GM18519 (cell line): Measurements from ENCODE around the gene CCDC57.
"Not testable (repeated sequence)": the region's sequence is repeated elsewhere in the genome, so short reads cannot be mapped to it uniquely, and the experiment has no call there.

Experiments used
- ATAC-seq: cut with Tn5 transposase; IDR thresholded peaks from one replicate; pipeline ENCODE4 v1.9.1; 2021; ENCODE audit warnings: mild to moderate bottlenecking, moderate library complexity; ENCODE audit not compliant: unreplicated experiment, low FRiP score

The CCDC57 gene

GRCh38 chr17:82225368-82226029 is 12.9 kb upstream of the CCDC57 start:
- ATAC-seq = no peak

- no peak for ATAC-seq
These were observed 12.0 kb upstream of the CCDC57 start for GRCh38 chr17:82224666-82225065.

DNA sequence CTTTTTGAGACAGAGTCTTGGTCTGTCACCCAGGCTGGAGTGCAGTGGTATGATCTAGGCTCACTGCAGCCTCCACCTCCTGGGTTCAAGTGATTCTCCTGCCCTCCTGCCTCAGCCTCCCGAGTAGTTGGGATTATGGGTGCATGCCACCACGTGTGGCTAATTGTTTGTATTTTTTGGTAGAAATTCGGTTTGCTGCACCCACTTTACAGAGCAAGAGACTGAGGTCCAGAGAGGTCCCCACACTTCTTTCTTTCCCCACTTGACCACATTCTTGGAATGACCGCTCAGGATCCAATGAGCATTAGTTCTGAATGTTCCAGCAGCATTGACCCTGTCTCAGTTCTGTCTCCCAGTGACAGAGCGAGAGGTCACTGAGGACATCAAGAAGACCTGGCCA is 10.9 kb upstream of the CCDC57 start:
- ATAC-seq = no peak

GRCh38 chr17:82222816-82223215 is 10.2 kb upstream of the CCDC57 start:
- ATAC-seq = no peak

DNA sequence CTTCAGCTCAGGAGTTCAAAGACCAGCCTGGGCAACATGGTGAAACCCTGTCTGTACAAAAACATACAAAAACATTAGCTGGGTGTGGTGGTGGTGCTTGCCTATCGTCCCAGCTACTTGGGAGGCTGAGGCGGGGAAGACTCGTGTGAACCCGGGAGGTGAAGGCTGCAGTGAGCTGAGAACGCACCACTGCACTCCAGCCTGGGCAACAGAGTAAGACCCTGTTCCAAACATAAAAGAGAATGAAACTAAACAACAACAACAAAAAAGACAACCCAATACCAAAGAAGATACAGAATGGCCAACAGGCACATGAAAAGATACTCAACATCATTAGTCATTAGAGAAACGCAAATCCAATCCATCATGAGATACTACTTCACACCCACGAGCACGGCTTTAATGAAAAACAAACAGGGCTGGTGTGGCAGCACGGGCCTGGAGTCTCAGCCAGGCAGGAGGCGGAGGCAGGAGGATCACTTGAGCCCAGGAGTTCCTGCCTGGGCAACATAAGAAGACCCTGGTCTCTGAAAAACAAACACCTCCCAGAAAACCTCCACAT is 8.8 kb upstream of the CCDC57 start:
- no peak for ATAC-seq

- no peak for ATAC-seq
These were observed 7.4 kb upstream of the CCDC57 start for GRCh38 chr17:82219753-82220709.

DNA sequence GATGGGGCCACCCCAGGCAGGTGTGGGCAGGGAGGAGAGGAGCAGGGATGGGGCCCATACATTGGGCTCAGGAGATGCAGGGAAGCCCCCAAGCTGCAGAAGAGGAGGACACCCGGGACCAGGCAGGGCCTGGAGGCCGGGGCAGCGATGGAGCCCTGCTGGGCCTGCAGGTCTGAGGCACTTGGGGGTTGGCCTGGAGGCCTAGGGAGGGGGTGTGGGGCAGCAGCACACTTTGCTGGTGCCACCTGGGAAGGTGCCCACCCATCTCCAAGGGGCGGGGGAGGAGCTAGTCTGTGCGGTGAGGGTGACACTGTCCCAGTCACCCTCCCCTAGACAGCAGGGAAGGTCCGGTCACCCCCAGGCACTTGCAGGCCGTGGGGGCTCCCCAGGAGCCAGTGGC is 6.4 kb upstream of the CCDC57 start:
- no peak for ATAC-seq

- no peak for ATAC-seq
These were observed 5.9 kb upstream of the CCDC57 start for GRCh38 chr17:82218349-82219075.

DNA sequence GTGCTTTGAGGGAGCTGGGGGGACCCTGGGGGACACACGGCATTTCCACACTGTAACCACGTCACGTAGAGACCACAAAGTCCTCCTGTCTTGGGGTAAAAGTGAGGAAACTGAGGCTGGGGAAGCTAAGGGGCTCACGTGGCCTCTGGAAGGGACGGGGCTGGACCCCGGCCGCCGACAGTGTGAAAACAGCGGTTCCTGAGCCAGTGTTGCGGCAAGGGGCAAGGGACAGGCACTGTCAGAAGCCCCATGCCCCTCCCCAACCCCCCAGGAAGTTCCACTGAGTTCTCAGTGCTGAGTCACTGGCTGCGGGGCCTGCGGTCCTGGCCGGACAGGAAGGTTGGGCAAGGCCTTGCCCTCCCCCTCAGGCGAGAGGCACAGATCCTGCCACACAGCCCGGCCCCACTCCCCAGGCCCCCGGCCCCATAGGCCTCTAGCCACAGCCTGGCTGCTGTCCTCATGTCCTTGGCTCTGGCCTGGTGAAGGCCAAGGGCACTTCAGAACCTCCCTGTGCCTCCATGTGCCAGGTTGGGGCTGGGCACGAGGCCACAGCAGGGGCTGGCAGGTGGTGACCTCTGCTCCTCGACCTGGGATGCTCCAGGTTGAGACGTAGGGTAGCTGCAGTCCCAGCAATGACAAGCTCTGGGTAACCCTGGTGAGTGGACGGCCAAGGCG is 5.0 kb upstream of the CCDC57 start:
- no peak for ATAC-seq

- no peak for ATAC-seq
These were observed 4.5 kb upstream of the CCDC57 start for GRCh38 chr17:82217120-82217529.

DNA sequence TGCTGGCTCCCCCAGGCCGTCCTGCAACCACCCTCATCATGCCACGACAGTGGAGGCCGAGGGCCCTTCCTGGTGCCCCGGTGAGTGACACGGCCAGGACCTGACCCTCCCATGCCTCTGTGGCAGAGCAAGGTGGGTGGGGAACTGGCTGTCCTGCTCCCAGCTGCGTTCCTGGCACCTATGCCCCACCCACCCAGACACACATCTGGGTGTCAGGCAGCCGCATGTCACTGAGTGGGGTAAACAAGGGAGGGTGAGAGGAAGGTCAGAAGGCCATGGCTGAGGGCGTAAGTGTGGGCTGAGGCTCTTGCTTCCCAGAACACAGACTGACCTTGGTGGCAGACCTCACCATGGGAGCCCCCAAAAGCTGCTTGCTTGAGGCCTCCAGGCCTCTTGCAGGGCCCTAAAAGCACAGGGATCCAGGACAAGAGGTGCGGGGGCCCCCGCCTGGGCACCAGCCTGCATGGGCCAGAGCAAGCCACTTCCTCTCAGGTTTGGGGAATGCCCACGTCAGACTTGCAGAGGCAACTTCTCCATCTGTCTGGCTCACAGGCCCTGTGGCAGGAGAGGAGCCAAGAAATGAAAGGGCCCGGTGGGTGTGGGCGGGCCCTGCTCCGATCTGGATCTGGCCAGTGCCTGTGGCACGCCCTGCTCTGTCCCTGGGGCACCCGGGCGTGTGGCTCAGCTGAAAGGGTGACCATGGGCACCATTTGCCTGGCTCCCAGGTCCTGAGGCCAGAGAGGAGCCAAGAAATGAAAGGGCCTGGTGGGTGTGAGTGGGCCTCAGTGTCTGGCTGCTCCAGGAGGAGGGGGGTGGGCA is 3.9 kb upstream of the CCDC57 start:
- ATAC-seq = no peak

DNA sequence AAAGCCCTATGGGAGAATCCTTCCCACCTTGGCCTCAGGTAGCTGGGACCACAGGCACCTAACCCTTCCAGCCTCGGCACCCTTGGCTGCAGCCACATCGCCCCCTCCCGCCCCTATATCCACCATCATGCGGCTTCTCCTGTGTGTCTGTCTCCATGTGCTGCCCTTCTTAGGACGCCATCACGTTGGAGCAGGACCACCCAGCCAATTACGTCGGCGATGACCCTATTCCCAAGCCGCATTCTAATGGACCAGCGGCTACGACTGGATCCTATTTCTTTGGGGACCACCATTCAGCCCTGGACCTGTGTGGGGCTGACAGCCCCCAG is 3.3 kb upstream of the CCDC57 start:
- ATAC-seq = no peak

DNA sequence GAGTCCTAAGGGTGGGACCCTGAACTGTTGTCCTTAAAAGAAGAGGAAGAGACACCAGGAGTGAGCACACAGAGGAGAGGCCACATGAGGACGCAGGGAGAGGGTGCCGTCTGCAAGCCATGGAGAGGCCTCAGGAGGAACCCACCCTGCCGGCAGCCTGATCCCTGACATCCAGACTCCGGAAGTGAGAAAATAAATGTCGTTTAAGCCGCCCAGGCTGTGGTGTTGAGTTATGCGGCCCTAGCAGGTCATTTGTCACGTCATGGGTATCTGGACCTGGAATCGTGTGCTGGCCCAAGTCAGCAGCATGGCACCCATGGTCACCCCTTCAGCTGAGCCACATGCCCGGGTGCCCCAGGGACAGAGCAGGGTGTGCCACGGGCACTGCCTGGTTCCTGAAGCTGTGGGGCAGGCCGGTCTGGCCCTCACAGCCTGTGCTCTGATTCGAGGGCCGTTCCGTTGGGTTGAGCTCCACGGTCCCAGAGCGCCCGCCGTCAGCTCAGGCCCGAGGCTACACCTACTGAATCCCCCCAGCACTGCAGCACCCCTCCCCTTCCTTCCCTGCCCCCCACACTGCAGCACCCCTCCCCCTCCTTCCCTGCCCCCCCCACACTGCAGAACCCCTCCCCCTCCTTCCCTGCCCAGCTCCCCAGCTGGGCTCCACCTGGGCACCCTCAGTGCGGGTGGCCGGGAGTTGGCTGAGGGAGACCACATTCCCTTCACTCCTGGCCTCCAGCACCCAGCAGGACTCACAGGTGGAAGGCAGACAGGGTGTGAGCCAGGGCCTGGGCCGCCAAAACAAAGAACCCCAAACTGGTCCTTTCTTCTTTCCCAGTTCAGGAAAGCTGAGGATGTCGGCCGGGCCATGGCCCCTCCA is 2.7 kb upstream of the CCDC57 start:
- no peak for ATAC-seq

DNA sequence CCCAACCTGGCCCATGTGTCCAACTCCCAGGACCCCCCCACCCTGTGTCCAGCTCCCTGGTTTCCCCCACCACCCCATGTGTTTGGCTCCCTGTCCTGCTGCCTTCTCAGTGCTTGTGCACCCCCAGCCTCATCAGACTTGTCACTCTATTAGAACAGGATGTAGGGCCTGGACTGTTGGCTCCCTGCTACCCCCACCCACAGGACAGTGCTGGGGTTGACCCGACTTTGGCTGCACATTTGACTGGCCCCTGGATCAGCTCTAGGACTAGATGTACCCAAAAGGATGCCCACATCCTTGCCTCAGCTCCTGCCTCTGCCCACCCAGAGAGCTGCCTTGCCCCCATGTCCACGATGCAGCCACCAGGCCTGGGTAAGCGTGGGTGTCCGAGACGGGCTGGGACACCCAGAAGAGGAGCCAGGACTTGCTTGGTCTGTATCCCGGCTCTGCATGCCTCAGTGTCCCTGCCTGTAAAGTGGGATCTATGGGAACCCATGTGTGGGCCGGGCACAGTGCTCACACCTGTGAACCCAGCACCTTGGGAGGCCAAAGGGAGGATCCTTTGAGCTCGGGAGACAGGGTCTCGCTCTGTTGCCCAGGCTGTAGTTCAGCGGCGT is 1.5 kb upstream of the CCDC57 start:
- no peak for ATAC-seq

DNA sequence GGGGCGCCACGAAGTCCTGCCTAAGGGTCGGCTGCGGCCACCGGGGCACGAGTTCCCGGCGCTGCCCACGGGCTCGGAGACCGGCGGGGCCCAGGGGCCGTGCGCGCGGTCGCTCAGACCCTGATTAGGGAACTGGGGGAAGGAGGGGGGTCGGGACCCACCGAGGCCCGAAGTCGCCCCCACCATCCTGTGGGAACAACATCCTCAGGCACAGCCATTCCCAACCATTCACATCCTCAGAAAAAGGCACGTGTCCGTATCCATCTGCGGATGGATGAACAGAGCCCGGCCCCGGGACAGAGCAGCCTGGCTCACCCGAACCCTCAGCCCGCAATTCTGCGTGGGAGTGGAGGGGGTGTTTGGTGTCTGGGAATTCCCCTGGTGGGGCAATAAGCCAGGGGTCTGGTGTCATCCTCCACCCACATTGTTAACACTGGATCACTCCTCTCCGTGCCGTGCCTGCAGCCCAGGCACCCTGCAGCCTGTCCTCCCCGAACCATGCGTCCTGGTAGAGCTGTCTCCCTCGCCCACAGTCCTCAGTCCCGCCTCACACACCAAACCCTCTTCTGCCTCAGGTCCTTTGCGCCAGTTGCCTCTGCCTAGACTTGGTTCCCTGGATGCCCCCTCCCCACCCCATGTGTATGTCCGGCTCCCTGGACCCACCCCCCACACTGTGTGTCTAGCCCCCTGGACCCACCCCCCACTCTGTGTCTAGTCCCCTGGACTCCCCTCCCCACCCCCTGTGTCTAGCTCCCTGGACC is 789 bp upstream of the CCDC57 start:
- ATAC-seq = peak; percentile 3

DNA sequence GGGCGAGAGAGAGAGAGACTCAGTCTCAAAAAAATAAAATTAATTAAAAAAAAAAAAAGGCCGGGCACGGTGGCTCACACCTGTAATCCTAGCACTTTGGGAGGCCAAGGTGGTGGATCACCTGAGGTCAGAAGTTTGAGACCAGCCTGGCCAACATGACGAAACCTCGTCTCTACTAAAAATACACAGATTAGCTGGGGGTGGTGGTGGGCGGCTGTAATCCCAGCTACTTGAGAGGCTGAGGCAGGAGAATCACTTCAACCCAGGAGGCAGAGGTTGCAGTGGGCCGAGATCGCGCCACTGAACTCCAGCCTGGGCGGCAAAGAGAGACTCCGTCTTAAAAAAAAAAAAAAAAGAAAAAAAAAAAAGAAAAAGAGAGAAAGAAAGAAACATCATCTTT is 2.0 kb downstream of the CCDC57 start:
- ATAC-seq = not testable (repeated sequence)

DNA sequence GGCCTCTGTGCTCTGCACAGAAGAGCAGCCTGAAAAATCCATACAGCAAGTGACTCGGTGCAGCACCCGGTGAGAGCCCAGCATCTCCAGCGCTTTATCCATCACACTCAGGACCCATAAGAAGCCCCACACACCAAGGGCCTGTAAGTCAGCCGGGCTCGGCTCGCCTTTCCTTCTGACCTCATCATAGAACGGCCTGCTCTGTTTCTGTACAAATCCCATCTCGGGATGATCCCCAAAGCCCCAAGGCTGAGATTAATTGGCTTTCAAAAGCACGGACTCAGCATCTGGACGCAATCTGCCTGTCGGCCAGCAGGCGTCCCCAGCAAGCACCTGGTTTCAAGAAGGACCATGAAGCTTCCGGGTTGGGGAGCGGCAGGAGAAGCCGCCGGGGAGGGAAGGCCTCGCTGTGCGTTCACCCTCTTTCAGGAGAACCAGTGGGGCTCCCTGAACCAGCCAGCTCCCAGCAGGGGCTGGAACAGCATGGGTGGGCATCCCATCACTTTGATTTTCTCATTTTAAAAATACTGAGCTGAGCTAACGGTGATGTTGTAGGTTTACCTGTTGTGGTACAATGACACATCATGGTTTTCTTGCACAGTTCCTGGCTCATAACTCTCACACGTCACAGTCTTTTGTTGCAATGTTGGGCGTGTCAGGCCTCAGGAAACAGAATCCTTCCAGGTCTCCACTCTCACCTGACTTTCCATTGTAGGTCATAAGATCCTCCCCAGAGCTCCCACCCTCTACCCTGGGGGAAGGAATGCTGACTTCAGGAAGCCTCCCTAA is 6.7 kb downstream of the CCDC57 start:
- no peak for ATAC-seq
